Activated CD4-positive, alpha-beta T cell treated with anti-CD3 and anti-CD28 coated beads, Interleukin-2, amount 10 ng/mL, durations not matched to agents 24 days and 14 days (primary cell): Measurements from ENCODE around the gene PAQR8. TPM values are rescaled to one million over a fixed set of nuclear protein-coding genes. Genes with fewer than 3 reads are reported as not detected.
A peak's percentile ranks its signal among the peaks of the same experiment; 100 is the strongest.

ENCODE experiments used
- DNase-seq: peaks from one replicate; pipeline ENCODE4 v3.0.0; 2022
- H3K27ac Mint-ChIP-seq: one replicate; pipeline ENCODE4 v1.8.0; 2022; ENCODE audit warnings: mild to moderate bottlenecking, mixed read lengths
- H3K27me3 Mint-ChIP-seq: one replicate; pipeline ENCODE4 v1.8.0; 2022; ENCODE audit warnings: mixed read lengths
- H3K36me3 Mint-ChIP-seq: one replicate; pipeline ENCODE4 v1.8.0; 2022; ENCODE audit warnings: low read depth, mild to moderate bottlenecking, mixed read lengths
- H3K4me1 Mint-ChIP-seq: one replicate; pipeline ENCODE4 v1.8.0; 2021; ENCODE audit warnings: mixed read lengths
- H3K4me3 Mint-ChIP-seq: one replicate; pipeline ENCODE4 v1.8.0; 2022; ENCODE audit warnings: mild to moderate bottlenecking, moderate library complexity, mixed read lengths
- H3K9me3 Mint-ChIP-seq: one replicate; pipeline ENCODE4 v1.8.0; 2021; ENCODE audit warnings: mixed read lengths
- intact Hi-C: fragments of 100-400 bp; cut with micrococcal nuclease; formaldehyde crosslinking; loops from one replicate; pipeline ENCODE4 v1.15.1; 2023
- total RNA-seq: library from RNA; stranded (reverse); gene quantifications from 2 replicates; pipeline ENCODE4 v1.2.3, GENCODE V29; 2022

The PAQR8 gene
- total RNA-seq, 1 donor from 2014 or later: 4.8 TPM

- Mint-ChIP-seq H3K4me3 (peak overlapping the region; percentile 47), H3K36me3 (peaks cover 5% of the 10 kb centered on the region), H3K9me3 (peaks cover 9% of the 10 kb centered on the region), H3K27ac (peak overlapping the region; percentile 55), H3K4me1 (peaks cover 78% of the 10 kb centered on the region), H3K27me3 (no peaks in the 10 kb centered on the region)
- peak; percentile 71 for DNase-seq
- intact Hi-C loops: loop anchor here (1.0 to 10.0 kb wide), 5 partner anchors 166 to 941 kb away; partner anchors contain the start of gene GSTA4
These were observed 31.8 kb downstream of the PAQR8 start for GRCh38 chr6:52393780-52394179.

DNA sequence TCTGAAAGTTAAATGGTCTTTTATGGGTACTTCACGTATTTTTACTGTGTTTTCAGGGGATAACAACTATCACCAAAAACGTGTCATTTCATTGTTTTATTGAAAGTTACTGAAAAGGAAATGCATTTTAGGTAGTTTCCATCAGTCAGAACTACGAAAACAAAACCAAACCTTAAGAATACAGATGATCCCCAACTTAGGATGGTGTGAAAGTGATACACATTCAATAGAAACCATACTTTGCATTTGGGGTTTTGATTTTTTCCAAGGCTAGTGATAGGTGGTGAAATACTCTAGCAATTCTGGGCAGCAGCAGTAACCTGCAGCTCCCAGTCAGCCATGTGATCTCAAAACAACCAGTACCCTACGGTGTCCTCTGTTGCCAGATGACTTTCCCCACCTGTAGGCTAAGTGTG lies 32.3 kb downstream of the PAQR8 start:
- Mint-ChIP-seq H3K27ac (peak overlapping the region; percentile 55), H3K4me1 (peaks cover 78% of the 10 kb centered on the region), H3K36me3 (peaks cover 5% of the 10 kb centered on the region), H3K4me3 (peak overlapping the region; percentile 47), H3K27me3 (no peaks in the 10 kb centered on the region), H3K9me3 (peaks cover 9% of the 10 kb centered on the region)
- intact Hi-C loops: loop anchor here (1.0 to 10.0 kb wide), 5 partner anchors 167 to 941 kb away; partner anchors contain the start of gene GSTA4
- DNase-seq: peak; percentile 82

DNA sequence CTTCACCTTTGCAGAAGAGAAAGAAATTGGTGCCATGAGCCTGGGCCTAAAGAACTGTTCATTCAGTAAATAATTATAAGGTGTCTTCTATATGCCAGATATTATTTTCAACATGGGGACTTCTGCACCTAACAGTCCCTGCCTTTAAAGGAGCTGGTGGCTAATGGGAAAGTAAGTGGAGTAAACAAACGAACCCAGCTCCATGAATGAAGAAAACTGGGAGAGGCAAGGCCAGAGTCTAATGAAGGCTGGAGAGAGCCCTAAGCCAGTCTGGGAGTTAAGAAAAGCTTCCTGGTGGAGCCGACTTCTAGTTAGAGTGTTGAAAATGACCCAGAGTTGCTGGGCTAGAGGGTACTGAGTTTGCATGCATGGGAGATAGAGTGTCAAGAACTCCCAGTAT lies 34.0 kb downstream of the PAQR8 start:
- H3K27me3 Mint-ChIP-seq: no peaks in the 10 kb centered on the region
- peak overlapping the region; percentile 20 for H3K4me3 Mint-ChIP-seq
- H3K36me3 Mint-ChIP-seq: peaks cover 5% of the 10 kb centered on the region
- H3K27ac Mint-ChIP-seq: peak overlapping the region; percentile 87
- DNase-seq: no peak
- peaks cover 75% of the 10 kb centered on the region for H3K4me1 Mint-ChIP-seq
- peaks cover 9% of the 10 kb centered on the region for H3K9me3 Mint-ChIP-seq
- intact Hi-C loops: loop anchor here (10.0 kb wide), 3 partner anchors 331 to 939 kb away; partner anchors contain the start of gene GSTA4

GRCh38 chr6:52399511-52400312 lies 37.8 kb downstream of the PAQR8 start:
- DNase-seq: peak; percentile 83
- Mint-ChIP-seq H3K27me3 (no peaks in the 10 kb centered on the region), H3K27ac (no peak overlapping the region), H3K4me3 (no peak overlapping the region), H3K9me3 (peaks cover 9% of the 10 kb centered on the region), H3K36me3 (peaks cover 19% of the 10 kb centered on the region), H3K4me1 (peaks cover 45% of the 10 kb centered on the region)
- intact Hi-C loops: loop anchor here (1.0 to 10.0 kb wide), 6 partner anchors 21 to 935 kb away; partner anchors contain the start of genes EFHC1 and GSTA4

GRCh38 chr6:52400313-52401041 lies 38.5 kb downstream of the PAQR8 start:
- intact Hi-C loops: no loop called here
- Mint-ChIP-seq H3K36me3 (peaks cover 20% of the 10 kb centered on the region), H3K4me1 (peaks cover 41% of the 10 kb centered on the region), H3K27me3 (no peaks in the 10 kb centered on the region), H3K4me3 (no peak overlapping the region), H3K9me3 (peaks cover 9% of the 10 kb centered on the region), H3K27ac (peak overlapping the region; percentile 10)
- no peak for DNase-seq

DNA sequence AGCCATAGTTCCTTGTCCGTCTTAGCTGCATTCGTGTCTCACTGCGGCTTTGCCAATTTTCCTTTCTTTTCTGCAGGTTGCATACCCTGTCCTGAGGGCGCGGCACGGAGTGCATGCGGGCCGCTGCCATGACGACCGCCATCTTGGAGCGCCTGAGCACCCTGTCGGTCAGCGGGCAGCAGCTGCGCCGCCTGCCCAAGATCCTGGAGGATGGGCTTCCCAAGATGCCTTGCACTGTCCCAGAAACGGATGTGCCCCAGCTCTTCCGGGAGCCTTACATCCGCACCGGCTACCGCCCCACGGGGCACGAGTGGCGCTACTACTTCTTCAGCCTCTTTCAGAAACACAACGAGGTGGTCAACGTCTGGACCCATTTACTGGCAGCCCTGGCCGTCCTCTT lies 41.1 kb downstream of the PAQR8 start:
- Mint-ChIP-seq H3K4me3 (no peak overlapping the region), H3K27ac (no peak overlapping the region), H3K9me3 (no peaks in the 10 kb centered on the region), H3K36me3 (peaks cover 15% of the 10 kb centered on the region), H3K27me3 (no peaks in the 10 kb centered on the region), H3K4me1 (peaks cover 18% of the 10 kb centered on the region)
- no peak for DNase-seq
- intact Hi-C loops: no loop called here

- H3K4me1 Mint-ChIP-seq: peaks cover 18% of the 10 kb centered on the region
- H3K4me3 Mint-ChIP-seq: no peak overlapping the region
- DNase-seq: no peak
- H3K27me3 Mint-ChIP-seq: no peaks in the 10 kb centered on the region
- H3K27ac Mint-ChIP-seq: no peak overlapping the region
- intact Hi-C loops: no loop called here
- peaks cover 15% of the 10 kb centered on the region for H3K36me3 Mint-ChIP-seq
- no peaks in the 10 kb centered on the region for H3K9me3 Mint-ChIP-seq
These were observed 41.7 kb downstream of the PAQR8 start for GRCh38 chr6:52403627-52404026.

- intact Hi-C loops: no loop called here
- peaks cover 4% of the 10 kb centered on the region for H3K4me1 Mint-ChIP-seq
- peak; percentile 54 for DNase-seq
- H3K4me3 Mint-ChIP-seq: no peak overlapping the region
- no peaks in the 10 kb centered on the region for H3K27me3 Mint-ChIP-seq
- H3K27ac Mint-ChIP-seq: no peak overlapping the region
- H3K9me3 Mint-ChIP-seq: no peaks in the 10 kb centered on the region
- H3K36me3 Mint-ChIP-seq: peaks cover 15% of the 10 kb centered on the region
These were observed 43.3 kb downstream of the PAQR8 start for GRCh38 chr6:52405243-52405642.

DNA sequence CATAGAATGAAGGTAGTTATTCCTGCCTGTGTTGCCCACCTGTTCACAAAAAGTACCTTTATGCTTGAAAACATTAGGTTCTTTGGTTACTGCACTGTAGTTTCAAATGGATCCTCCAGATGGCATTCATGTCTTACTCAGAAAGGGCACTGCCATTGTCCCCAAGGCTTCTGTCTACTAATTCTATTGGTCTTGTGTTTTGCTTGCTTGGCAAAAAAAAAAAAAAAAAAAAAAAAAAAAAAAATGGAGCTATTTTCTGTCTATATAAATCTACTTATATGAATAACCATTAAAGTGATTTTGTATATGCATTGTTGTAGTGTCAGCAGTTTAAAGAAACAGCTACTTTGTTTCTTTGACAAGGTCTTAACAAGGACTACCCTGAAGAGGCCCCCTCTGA lies 45.5 kb downstream of the PAQR8 start:
- DNase-seq: no peak
- intact Hi-C loops: loop anchor here (1.0 kb wide), 1 partner anchor 256 kb away; no protein-coding TSS in a partner anchor
- H3K4me3 Mint-ChIP-seq: no peak overlapping the region
- no peaks in the 10 kb centered on the region for H3K4me1 Mint-ChIP-seq
- H3K27ac Mint-ChIP-seq: no peak overlapping the region
- no peaks in the 10 kb centered on the region for H3K9me3 Mint-ChIP-seq
- peaks cover 15% of the 10 kb centered on the region for H3K36me3 Mint-ChIP-seq
- peaks cover under 1% of the 10 kb centered on the region for H3K27me3 Mint-ChIP-seq

- intact Hi-C loops: no loop called here
- H3K4me1 Mint-ChIP-seq: no peaks in the 10 kb centered on the region
- peaks cover 8% of the 10 kb centered on the region for H3K27me3 Mint-ChIP-seq
- peaks cover 3% of the 10 kb centered on the region for H3K36me3 Mint-ChIP-seq
- DNase-seq: no peak
- H3K4me3 Mint-ChIP-seq: no peak overlapping the region
- H3K27ac Mint-ChIP-seq: no peak overlapping the region
- H3K9me3 Mint-ChIP-seq: no peaks in the 10 kb centered on the region
These were observed 47.5 kb downstream of the PAQR8 start for GRCh38 chr6:52409499-52409898.

GRCh38 chr6:52410979-52411378 lies 49.0 kb downstream of the PAQR8 start:
- no peak overlapping the region for H3K27ac Mint-ChIP-seq
- H3K4me3 Mint-ChIP-seq: no peak overlapping the region
- intact Hi-C loops: no loop called here
- H3K4me1 Mint-ChIP-seq: peaks cover 9% of the 10 kb centered on the region
- H3K36me3 Mint-ChIP-seq: no peaks in the 10 kb centered on the region
- no peak for DNase-seq
- peaks cover 10% of the 10 kb centered on the region for H3K27me3 Mint-ChIP-seq
- no peaks in the 10 kb centered on the region for H3K9me3 Mint-ChIP-seq

- intact Hi-C loops: no loop called here
- peaks cover 10% of the 10 kb centered on the region for H3K27me3 Mint-ChIP-seq
- H3K9me3 Mint-ChIP-seq: no peaks in the 10 kb centered on the region
- peaks cover 15% of the 10 kb centered on the region for H3K4me1 Mint-ChIP-seq
- no peaks in the 10 kb centered on the region for H3K36me3 Mint-ChIP-seq
- no peak overlapping the region for H3K4me3 Mint-ChIP-seq
- H3K27ac Mint-ChIP-seq: no peak overlapping the region
- DNase-seq: no peak
These were observed 50.0 kb downstream of the PAQR8 start for GRCh38 chr6:52411911-52412310.

GRCh38 chr6:52415333-52415732 lies 53.4 kb downstream of the PAQR8 start:
- no peak for DNase-seq
- Mint-ChIP-seq H3K9me3 (no peaks in the 10 kb centered on the region), H3K4me3 (no peak overlapping the region), H3K27ac (no peak overlapping the region), H3K36me3 (no peaks in the 10 kb centered on the region), H3K27me3 (peaks cover 13% of the 10 kb centered on the region), H3K4me1 (peaks cover 25% of the 10 kb centered on the region)
- intact Hi-C loops: no loop called here
